Activated CD4-positive, alpha-beta T cell treated with anti-CD3 and anti-CD28 coated beads for 36 hours (primary cell): ENCODE data around the gene FXYD7. TPM values are rescaled to one million over a fixed set of nuclear protein-coding genes. Genes with fewer than 3 reads are reported as not detected.
"Not testable (repeated sequence)": the region's sequence is repeated elsewhere in the genome, so short reads cannot be mapped to it uniquely, and the experiment has no call there.

Experiments used
- ATAC-seq: fragments of 200-7000 bp; cut with Tn5 transposase; one replicate; pipeline ENCODE4 v1.10.0; 2021; ENCODE audit warnings: mild to moderate bottlenecking, moderate library complexity
- CTCF ChIA-PET: fragments of 350-600 bp; sonication (Branson Sonifier 250); formaldehyde crosslinking; loops from one replicate; lab custom pipeline; 2021; ENCODE audit warnings: antibody characterized with exemption; lab: Charles Lee
- POLR2A ChIA-PET: fragments of 350-600 bp; sonication (Branson Sonifier 250); formaldehyde crosslinking; loops from one replicate; lab custom pipeline; 2021; ENCODE audit warnings: antibody characterized with exemption, inconsistent platforms; lab: Charles Lee
- DNase-seq: peaks from one replicate; pipeline ENCODE4 v3.0.0-alpha.2; 2020
- H3K27ac Mint-ChIP-seq: one replicate; pipeline ENCODE4 v1.8.0; 2021; ENCODE audit warnings: mixed read lengths
- H3K27me3 Mint-ChIP-seq: one replicate; pipeline ENCODE4 v1.8.0; 2021; ENCODE audit warnings: mixed read lengths
- H3K36me3 Mint-ChIP-seq: one replicate; pipeline ENCODE4 v1.8.0; 2021; ENCODE audit warnings: low read depth, mixed read lengths
- H3K4me1 Mint-ChIP-seq: one replicate; pipeline ENCODE4 v1.8.0; 2021; ENCODE audit warnings: mixed read lengths
- H3K4me3 Mint-ChIP-seq: one replicate; pipeline ENCODE4 v1.8.0; 2021; ENCODE audit warnings: mild to moderate bottlenecking, moderate library complexity, mixed read lengths
- H3K9me3 Mint-ChIP-seq: one replicate; pipeline ENCODE4 v1.8.0; 2021; ENCODE audit warnings: low read depth, mixed read lengths
- intact Hi-C, 2 experiments: fragments of 100-400 bp; cut with DNase I in 1 of 2; cut with micrococcal nuclease in 1 of 2; formaldehyde crosslinking; loops; one replicate each; pipeline versions ENCODE4 v1.14.2 to v1.15.1; 2022 to 2024; cut with DNase I, micrococcal nuclease
- total RNA-seq, 2 experiments: library from RNA; stranded (reverse); gene quantifications; one replicate each; pipeline ENCODE4 v1.2.3, GENCODE V29; 2021

The FXYD7 gene
- total RNA-seq, 2 experiments from 2014 or later = 0.41 to 0.46 TPM

- H3K4me1 Mint-ChIP-seq, H3K4me3 Mint-ChIP-seq, H3K36me3 Mint-ChIP-seq, intact Hi-C loops, DNase-seq, ATAC-seq, CTCF ChIA-PET, H3K27me3 Mint-ChIP-seq, H3K9me3 Mint-ChIP-seq, H3K27ac Mint-ChIP-seq, POLR2A ChIA-PET: not testable (repeated sequence)
These were observed 39.4 kb upstream of the FXYD7 start for GRCh38 chr19:35103614-35104013.

- no peak for ATAC-seq
- CTCF ChIA-PET = no interaction called here
These were observed 38.7 kb upstream of the FXYD7 start for GRCh38 chr19:35104361-35104760.

GRCh38 chr19:35105047-35105410 is 38.0 kb upstream of the FXYD7 start:
- Mint-ChIP-seq H3K36me3 (no peaks in the 10 kb centered on the region), H3K4me1 (peaks cover 6% of the 10 kb centered on the region), H3K4me3 (no peak overlapping the region), H3K27ac (no peak overlapping the region), H3K9me3 (peaks cover 4% of the 10 kb centered on the region), H3K27me3 (no peaks in the 10 kb centered on the region)
- ATAC-seq (no peak), DNase-seq (no peak)
- ChIA-PET POLR2A (no interaction called here), CTCF (no interaction called here)
- intact Hi-C loops = no loop called here

More at GRCh38 chr19:35104361-35104760, 38.7 kb upstream of the FXYD7 start:
- Mint-ChIP-seq H3K27ac (no peak overlapping the region), H3K36me3 (no peaks in the 10 kb centered on the region), H3K4me1 (peaks cover 6% of the 10 kb centered on the region), H3K4me3 (no peak overlapping the region), H3K9me3 (peaks cover 4% of the 10 kb centered on the region), H3K27me3 (no peaks in the 10 kb centered on the region)
- intact Hi-C loops = no loop called here
- POLR2A ChIA-PET = no interaction called here
- no peak for DNase-seq

GRCh38 chr19:35105411-35106290 is 37.4 kb upstream of the FXYD7 start:
- Mint-ChIP-seq H3K36me3 (no peaks in the 10 kb centered on the region), H3K4me1 (peaks cover 6% of the 10 kb centered on the region), H3K4me3 (no peak overlapping the region), H3K9me3 (peaks cover 4% of the 10 kb centered on the region), H3K27ac (peak overlapping the region; percentile 55), H3K27me3 (no peaks in the 10 kb centered on the region)
- DNase-seq (no peak), ATAC-seq (no peak)
- POLR2A ChIA-PET = no interaction called here
- intact Hi-C loops = no loop called here
- CTCF ChIA-PET = interaction anchor here (0.6 kb wide), 1 partner anchor 619 kb away, joined by 4 read pairs; no protein-coding TSS in a partner anchor

- Mint-ChIP-seq H3K27me3 (no peaks in the 10 kb centered on the region), H3K9me3 (peaks cover 4% of the 10 kb centered on the region), H3K27ac (peak overlapping the region; percentile 55), H3K36me3 (no peaks in the 10 kb centered on the region), H3K4me1 (peaks cover 6% of the 10 kb centered on the region), H3K4me3 (no peak overlapping the region)
- ChIA-PET CTCF (interaction anchor here (0.6 kb wide), 1 partner anchor 620 kb away, joined by 4 read pairs; no protein-coding TSS in a partner anchor), POLR2A (no interaction called here)
- DNase-seq (no peak), ATAC-seq (no peak)
- intact Hi-C loops = no loop called here
These were observed 36.8 kb upstream of the FXYD7 start for GRCh38 chr19:35106291-35106583.

- H3K27ac Mint-ChIP-seq = no peak overlapping the region
- H3K27me3 Mint-ChIP-seq = no peaks in the 10 kb centered on the region
- ChIA-PET POLR2A (no interaction called here), CTCF (interaction anchor here (1.0 kb wide), 1 partner anchor 22 kb away, joined by 3 read pairs; no protein-coding TSS in a partner anchor)
- DNase-seq (no peak), ATAC-seq (no peak)
- H3K4me3 Mint-ChIP-seq = no peak overlapping the region
- H3K9me3 Mint-ChIP-seq = peaks cover 4% of the 10 kb centered on the region
- intact Hi-C loops = no loop called here
- no peaks in the 10 kb centered on the region for H3K36me3 Mint-ChIP-seq
- H3K4me1 Mint-ChIP-seq = peaks cover 6% of the 10 kb centered on the region
These were observed 36.0 kb upstream of the FXYD7 start for GRCh38 chr19:35106898-35107541.

GRCh38 chr19:35107545-35107944 is 35.5 kb upstream of the FXYD7 start:
- Mint-ChIP-seq H3K4me3 (no peak overlapping the region), H3K9me3 (peaks cover 4% of the 10 kb centered on the region), H3K27ac (no peak overlapping the region), H3K4me1 (peaks cover 6% of the 10 kb centered on the region), H3K27me3 (no peaks in the 10 kb centered on the region), H3K36me3 (no peaks in the 10 kb centered on the region)
- ChIA-PET POLR2A (no interaction called here), CTCF (interaction anchor here (1.0 kb wide), 1 partner anchor 23 kb away, joined by 3 read pairs; no protein-coding TSS in a partner anchor)
- peak; percentile 34 for DNase-seq
- ATAC-seq = peak; percentile 30
- intact Hi-C loops = no loop called here

- H3K27ac Mint-ChIP-seq = no peak overlapping the region
- H3K4me3 Mint-ChIP-seq = no peak overlapping the region
- H3K4me1 Mint-ChIP-seq = peaks cover 6% of the 10 kb centered on the region
- POLR2A ChIA-PET = no interaction called here
- ATAC-seq (no peak), DNase-seq (no peak)
- no peaks in the 10 kb centered on the region for H3K27me3 Mint-ChIP-seq
- H3K9me3 Mint-ChIP-seq = peaks cover 4% of the 10 kb centered on the region
- intact Hi-C loops = no loop called here
- CTCF ChIA-PET = no interaction called here
- no peaks in the 10 kb centered on the region for H3K36me3 Mint-ChIP-seq
These were observed 34.3 kb upstream of the FXYD7 start for GRCh38 chr19:35108730-35109129.

GRCh38 chr19:35109395-35110112 is 33.5 kb upstream of the FXYD7 start:
- ATAC-seq (no peak), DNase-seq (no peak)
- H3K4me1 Mint-ChIP-seq = peaks cover 8% of the 10 kb centered on the region
- no peak overlapping the region for H3K4me3 Mint-ChIP-seq
- H3K27me3 Mint-ChIP-seq = no peaks in the 10 kb centered on the region
- POLR2A ChIA-PET = no interaction called here
- peaks cover 4% of the 10 kb centered on the region for H3K9me3 Mint-ChIP-seq
- CTCF ChIA-PET = no interaction called here
- intact Hi-C loops = no loop called here
- H3K27ac Mint-ChIP-seq = no peak overlapping the region
- no peaks in the 10 kb centered on the region for H3K36me3 Mint-ChIP-seq

- intact Hi-C loops = no loop called here
- Mint-ChIP-seq H3K27ac (no peak overlapping the region), H3K36me3 (no peaks in the 10 kb centered on the region), H3K9me3 (peaks cover 4% of the 10 kb centered on the region), H3K4me3 (no peak overlapping the region), H3K27me3 (no peaks in the 10 kb centered on the region), H3K4me1 (peaks cover 12% of the 10 kb centered on the region)
- no peak for ATAC-seq
- no peak for DNase-seq
- ChIA-PET CTCF (interaction anchor here (1.5 kb wide), 1 partner anchor 25 kb away, joined by 3 read pairs; no protein-coding TSS in a partner anchor), POLR2A (interaction anchor here (0.6 kb wide), 1 partner anchor 11 kb away, joined by 3 read pairs; no protein-coding TSS in a partner anchor)
These were observed 32.1 kb upstream of the FXYD7 start for GRCh38 chr19:35110974-35111373.

- Mint-ChIP-seq H3K36me3 (no peaks in the 10 kb centered on the region), H3K4me1 (peaks cover 6% of the 10 kb centered on the region), H3K9me3 (no peaks in the 10 kb centered on the region), H3K27me3 (no peaks in the 10 kb centered on the region), H3K27ac (no peak overlapping the region), H3K4me3 (no peak overlapping the region)
- intact Hi-C loops = no loop called here
- no peak for ATAC-seq
- ChIA-PET POLR2A (no interaction called here), CTCF (no interaction called here)
- DNase-seq = no peak
These were observed 29.9 kb upstream of the FXYD7 start for GRCh38 chr19:35112995-35113688.
